DND-41 (cell line): Measurements from ENCODE around the gene MICU1.

ENCODE experiments used
- ATAC-seq: fragments of 200-7000 bp; cut with Tn5 transposase; 3 replicates; pipeline ENCODE4 v1.9.1; 2021; ENCODE audit warnings: low read depth; ENCODE audit not compliant: insufficient read depth
- DNase-seq: peaks from one replicate; pipeline ENCODE4 v3.0.0-alpha.2; 2020
- H2AFZ ChIP-seq: 2 replicates; pipeline ENCODE4 v1.6.0; 2012; ENCODE audit warnings: low read depth, low read length
- H3K27ac ChIP-seq: 2 replicates; pipeline ENCODE4 v1.5.1; 2012; ENCODE audit warnings: low read length, inconsistent platforms
- H3K27me3 ChIP-seq: fragments of 200-600 bp; sonication (generic); 2 replicates; pipeline ENCODE4 v1.6.0; 2012; ENCODE audit warnings: low read length, mild to moderate bottlenecking, inconsistent platforms; ENCODE audit not compliant: insufficient read depth, poor library complexity
- H3K36me3 ChIP-seq: 2 replicates; pipeline ENCODE4 v1.5.1; 2012; ENCODE audit warnings: low read length, inconsistent platforms; ENCODE audit not compliant: insufficient read depth
- H3K4me1 ChIP-seq: 2 replicates; pipeline ENCODE4 v1.5.1; 2012; ENCODE audit warnings: mild to moderate bottlenecking, low read length; ENCODE audit not compliant: insufficient read depth
- H3K4me2 ChIP-seq: 2 replicates; pipeline ENCODE4 v1.6.0; 2012; ENCODE audit warnings: mild to moderate bottlenecking, moderate library complexity, low read length, inconsistent platforms; ENCODE audit not compliant: insufficient read depth
- H3K4me3 ChIP-seq, 2 experiments: fragments of 200-600 bp in 1 of 2; shearing (Covaris generic) in 1 of 2; 2 replicates each; pipeline ENCODE4 v1.5.1; 2012 to 2016; ENCODE audit warnings: inconsistent platforms in 2 of 2, low read length in 2 of 2, mild to moderate bottlenecking in 2 of 2, low read depth in 1 of 2, moderate library complexity in 1 of 2
- H3K79me2 ChIP-seq: 2 replicates; pipeline ENCODE4 v1.6.0; 2012; ENCODE audit warnings: low read length, inconsistent platforms; ENCODE audit not compliant: insufficient read depth
- H3K9ac ChIP-seq: 2 replicates; pipeline ENCODE4 v1.6.0; 2012; ENCODE audit warnings: low read depth, mild to moderate bottlenecking, inconsistent platforms, low read length, moderate library complexity
- H3K9me3 ChIP-seq: 2 replicates; pipeline ENCODE4 v1.5.1; 2012; ENCODE audit warnings: low read length, moderate library complexity, mild to moderate bottlenecking, inconsistent platforms; ENCODE audit not compliant: insufficient read depth, severe bottlenecking
- H4K20me1 ChIP-seq: 2 replicates; pipeline ENCODE4 v1.6.0; 2012; ENCODE audit warnings: low read length; ENCODE audit not compliant: insufficient read depth
- EZH2 ChIP-seq: IDR thresholded peaks from 3 replicates; pipeline ENCODE4 v1.6.1; 2012; ENCODE audit warnings: borderline replicate concordance, low read depth, mild to moderate bottlenecking, moderate library complexity, low read length, inconsistent platforms; ENCODE audit not compliant: severe bottlenecking
- TF ChIP-seq, protein P1 (sequence below): IDR thresholded peaks from 2 replicates; pipeline ENCODE4 v1.5.1; 2012; ENCODE audit warnings: borderline replicate concordance, low read length, moderate library complexity, mild to moderate bottlenecking; ENCODE audit not compliant: poor library complexity, severe bottlenecking; ENCODE audit errors: extremely low read depth

MICU1 gene

DNA sequence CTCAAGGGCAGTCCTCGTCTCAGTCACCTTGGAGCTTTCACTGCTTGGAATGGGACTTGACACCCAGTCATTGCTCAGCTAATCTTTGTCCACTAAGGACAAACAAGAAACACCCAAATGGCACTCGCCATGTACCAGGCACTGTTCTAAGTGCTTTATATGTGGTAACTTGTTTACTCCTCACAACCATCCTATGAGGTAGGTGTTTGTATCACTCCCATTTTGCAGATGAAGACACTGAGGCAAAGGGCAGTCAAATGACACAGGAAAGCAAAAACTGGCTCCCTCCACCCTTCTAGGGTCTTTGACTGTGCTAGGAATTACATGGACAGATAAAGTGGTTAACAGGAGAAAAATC, 295.8 kb downstream of the MICU1 start:
- H3K36me3 ChIP-seq, result peaks cover 8% of the 10 kb centered on the region; the same call in 1 of the 2 replicates
- peak overlapping the region; percentile 62 for H3K9ac ChIP-seq
- peaks cover 38% of the 10 kb centered on the region for H3K79me2 ChIP-seq
- H3K27ac ChIP-seq, result peak overlapping the region; percentile 88
- peak overlapping the region in 1 of 2 experiments; percentile 61; a peak in 1 of 4 replicates for H3K4me3 ChIP-seq
- no peaks in the 10 kb centered on the region; the same call in 1 of the 2 replicates for H4K20me1 ChIP-seq
- peak overlapping the region; percentile 64 for H3K4me2 ChIP-seq
- no peak overlapping the region for H2AFZ ChIP-seq
- ATAC-seq, result no peak
- DNase-seq, result no peak
- no peaks in the 10 kb centered on the region for H3K27me3 ChIP-seq
- H3K4me1 ChIP-seq, result peaks cover 87% of the 10 kb centered on the region
- H3K9me3 ChIP-seq, result no peaks in the 10 kb centered on the region
- TF ChIP-seq, protein P1, sequence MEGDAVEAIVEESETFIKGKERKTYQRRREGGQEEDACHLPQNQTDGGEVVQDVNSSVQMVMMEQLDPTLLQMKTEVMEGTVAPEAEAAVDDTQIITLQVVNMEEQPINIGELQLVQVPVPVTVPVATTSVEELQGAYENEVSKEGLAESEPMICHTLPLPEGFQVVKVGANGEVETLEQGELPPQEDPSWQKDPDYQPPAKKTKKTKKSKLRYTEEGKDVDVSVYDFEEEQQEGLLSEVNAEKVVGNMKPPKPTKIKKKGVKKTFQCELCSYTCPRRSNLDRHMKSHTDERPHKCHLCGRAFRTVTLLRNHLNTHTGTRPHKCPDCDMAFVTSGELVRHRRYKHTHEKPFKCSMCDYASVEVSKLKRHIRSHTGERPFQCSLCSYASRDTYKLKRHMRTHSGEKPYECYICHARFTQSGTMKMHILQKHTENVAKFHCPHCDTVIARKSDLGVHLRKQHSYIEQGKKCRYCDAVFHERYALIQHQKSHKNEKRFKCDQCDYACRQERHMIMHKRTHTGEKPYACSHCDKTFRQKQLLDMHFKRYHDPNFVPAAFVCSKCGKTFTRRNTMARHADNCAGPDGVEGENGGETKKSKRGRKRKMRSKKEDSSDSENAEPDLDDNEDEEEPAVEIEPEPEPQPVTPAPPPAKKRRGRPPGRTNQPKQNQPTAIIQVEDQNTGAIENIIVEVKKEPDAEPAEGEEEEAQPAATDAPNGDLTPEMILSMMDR, result no peak
- no peak for TF ChIP-seq EZH2

DNA sequence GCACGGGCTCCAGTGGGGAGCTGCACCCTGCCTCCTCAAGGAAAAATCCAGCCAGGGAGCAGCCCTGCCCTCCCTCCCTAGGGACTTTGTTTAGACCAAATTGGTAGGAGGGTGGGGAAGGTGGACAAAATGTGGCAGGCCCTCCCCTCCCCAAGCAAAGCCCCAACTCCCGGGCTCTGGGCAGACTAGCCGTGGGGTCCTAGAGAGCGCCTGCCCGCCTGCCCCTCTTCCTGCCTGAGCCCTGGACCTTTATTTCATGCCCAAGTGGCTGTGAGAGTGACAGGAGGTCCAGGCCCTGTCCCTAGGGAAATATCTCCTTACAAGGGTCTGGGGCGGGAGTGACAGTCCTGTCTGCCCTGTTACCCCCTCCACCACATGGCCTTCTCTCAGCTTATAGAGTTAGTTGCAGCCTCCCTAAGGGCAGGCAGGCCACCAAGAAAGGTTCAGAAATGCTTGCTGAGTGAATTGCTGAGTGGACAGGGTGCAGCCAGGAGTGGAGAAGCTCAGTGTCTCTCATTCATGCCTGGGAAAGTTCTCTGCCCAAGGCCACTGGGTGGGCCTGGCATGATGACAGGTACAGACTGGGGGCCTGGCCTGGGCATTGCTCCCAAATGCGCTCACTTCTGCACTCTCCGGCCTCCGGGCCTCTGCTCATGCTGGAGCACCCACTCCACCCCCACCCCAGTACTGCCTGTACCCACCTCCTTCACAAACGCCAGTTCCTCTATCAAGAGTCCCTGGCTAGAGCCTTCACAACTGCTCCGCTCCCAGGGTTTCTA, 296.4 kb downstream of the MICU1 start:
- peaks cover 8% of the 10 kb centered on the region; the same call in 1 of the 2 replicates for H3K36me3 ChIP-seq
- no peak overlapping the region for H2AFZ ChIP-seq
- TF ChIP-seq, protein P1, result no peak
- TF ChIP-seq EZH2, result no peak
- H3K9me3 ChIP-seq, result no peaks in the 10 kb centered on the region
- H3K4me3 ChIP-seq, result peak overlapping the region in 1 of 2 experiments; percentile 61; a peak in 1 of 4 replicates
- DNase-seq (peak; percentile 33), ATAC-seq (no peak)
- peaks cover 38% of the 10 kb centered on the region for H3K79me2 ChIP-seq
- peak overlapping the region; percentile 88 for H3K27ac ChIP-seq
- H3K4me2 ChIP-seq, result peak overlapping the region; percentile 64
- peaks cover 86% of the 10 kb centered on the region for H3K4me1 ChIP-seq
- no peaks in the 10 kb centered on the region for H3K27me3 ChIP-seq
- H3K9ac ChIP-seq, result peak overlapping the region; percentile 62
- H4K20me1 ChIP-seq, result no peaks in the 10 kb centered on the region; the same call in 1 of the 2 replicates

DNA sequence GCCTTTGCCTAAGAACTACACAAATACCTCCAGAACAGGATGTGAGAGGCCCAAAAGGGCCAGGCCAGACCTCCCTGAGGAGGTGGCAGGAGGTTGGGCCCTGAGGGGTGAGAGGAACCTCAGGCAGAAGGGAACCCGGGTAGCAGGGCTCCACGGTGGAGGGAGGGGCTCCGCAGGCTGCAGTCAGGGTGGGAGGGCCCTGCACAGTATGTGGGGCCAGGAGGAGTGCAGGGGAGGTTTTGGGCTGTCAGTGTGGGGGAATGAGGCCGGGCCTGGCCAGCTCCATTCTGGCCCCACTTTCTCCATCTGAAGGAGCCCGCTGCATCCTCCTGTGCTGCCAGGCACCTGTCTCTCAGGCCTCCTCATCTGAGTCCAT, 297.1 kb downstream of the MICU1 start:
- Histone ChIP-seq H2AFZ (no peak overlapping the region), H3K27me3 (no peaks in the 10 kb centered on the region), H3K9me3 (no peaks in the 10 kb centered on the region), H3K4me3 (peak overlapping the region in 1 of 2 experiments; percentile 61; a peak in 2 of 4 replicates), H3K79me2 (peaks cover 38% of the 10 kb centered on the region), H3K9ac (peak overlapping the region; percentile 62), H3K27ac (peak overlapping the region; percentile 88), H4K20me1 (no peaks in the 10 kb centered on the region; the same call in 1 of the 2 replicates), H3K36me3 (peaks cover 8% of the 10 kb centered on the region; the same call in 1 of the 2 replicates), H3K4me2 (peak overlapping the region; percentile 64), H3K4me1 (peaks cover 84% of the 10 kb centered on the region)
- DNase-seq, result peak; percentile 83
- TF ChIP-seq, protein P1, result no peak
- TF ChIP-seq EZH2, result no peak
- ATAC-seq, result peak; percentile 41
